GM21528 (cell line): Measurements from ENCODE around the gene THAP5.
"Not testable (repeated sequence)": the region's sequence is repeated elsewhere in the genome, so short reads cannot be mapped to it uniquely, and the experiment has no call there.

Experiments
- ATAC-seq: cut with Tn5 transposase; IDR thresholded peaks from one replicate; pipeline ENCODE4 v1.9.1; 2021; ENCODE audit warnings: mild to moderate bottlenecking, moderate library complexity; ENCODE audit not compliant: unreplicated experiment, low FRiP score

The THAP5 gene

GRCh38 chr7:108585843-108586242 is 16.3 kb upstream of the THAP5 start:
- no peak for ATAC-seq

GRCh38 chr7:108584211-108584610 is 14.7 kb upstream of the THAP5 start:
- ATAC-seq, result no peak

- ATAC-seq, result no peak
Observed at GRCh38 chr7:108581655-108582491, 12.4 kb upstream of the THAP5 start.

- no peak for ATAC-seq
Observed at GRCh38 chr7:108580298-108580697, 10.8 kb upstream of the THAP5 start.

GRCh38 chr7:108578937-108579336 is 9.4 kb upstream of the THAP5 start:
- ATAC-seq, result no peak

- ATAC-seq, result no peak
Observed at GRCh38 chr7:108576116-108576515, 6.6 kb upstream of the THAP5 start.

GRCh38 chr7:108575156-108575555 is 5.7 kb upstream of the THAP5 start:
- ATAC-seq, result no peak

- ATAC-seq, result no peak
Observed at GRCh38 chr7:108572480-108572879, 3.0 kb upstream of the THAP5 start.

- peak; percentile 40 for ATAC-seq
Observed at GRCh38 chr7:108570146-108570755, 745 bp upstream of the THAP5 start.

- ATAC-seq, result no peak
Observed at GRCh38 chr7:108568801-108569380, 615 bp downstream of the THAP5 start.

- no peak for ATAC-seq
Observed at GRCh38 chr7:108565987-108566386, 3.5 kb downstream of the THAP5 start.

- ATAC-seq, result no peak
Observed at GRCh38 chr7:108561047-108561619, 8.4 kb downstream of the THAP5 start.

GRCh38 chr7:108559253-108559652 is 10.3 kb downstream of the THAP5 start:
- ATAC-seq, result no peak

GRCh38 chr7:108557617-108558016 is 11.9 kb downstream of the THAP5 start:
- no peak for ATAC-seq

GRCh38 chr7:108557191-108557590 is 12.3 kb downstream of the THAP5 start:
- ATAC-seq, result no peak

- ATAC-seq, result not testable (repeated sequence)
Observed at GRCh38 chr7:108556665-108557064, 12.8 kb downstream of the THAP5 start.

GRCh38 chr7:108548141-108548896 is 21.2 kb downstream of the THAP5 start:
- not testable (repeated sequence) for ATAC-seq

GRCh38 chr7:108541478-108541877 is 28.0 kb downstream of the THAP5 start:
- no peak for ATAC-seq

GRCh38 chr7:108538685-108539084 is 30.8 kb downstream of the THAP5 start:
- ATAC-seq, result not testable (repeated sequence)

- ATAC-seq, result not testable (repeated sequence)
Observed at GRCh38 chr7:108538236-108538635, 31.3 kb downstream of the THAP5 start.

- no peak for ATAC-seq
Observed at GRCh38 chr7:108537229-108537628, 32.3 kb downstream of the THAP5 start.
